Hepatocyte (in vitro differentiated cells): Measurements from ENCODE around the gene SULT6B1.

Source experiments
- EZH2 ChIP-seq: fragments of 200-600 bp; sonication (generic); IDR thresholded peaks from 2 replicates; pipeline ENCODE4 v1.6.1; 2016; ENCODE audit warnings: antibody characterized with exemption, mild to moderate bottlenecking, borderline replicate concordance
- EZH2phosphoT487 ChIP-seq: fragments of 200-600 bp; sonication (generic); IDR thresholded peaks from one replicate; pipeline ENCODE4 v1.6.1; 2018; ENCODE audit warnings: antibody characterized with exemption, mild to moderate bottlenecking, low read depth, moderate library complexity; ENCODE audit not compliant: unreplicated experiment, severe bottlenecking
- TF ChIP-seq, protein P1 (sequence below): fragments of 200-600 bp; sonication (generic); IDR thresholded peaks from 2 replicates; pipeline ENCODE4 v1.5.1; 2016; ENCODE audit warnings: antibody characterized with exemption, mild to moderate bottlenecking; ENCODE audit not compliant: poor library complexity

DNA sequence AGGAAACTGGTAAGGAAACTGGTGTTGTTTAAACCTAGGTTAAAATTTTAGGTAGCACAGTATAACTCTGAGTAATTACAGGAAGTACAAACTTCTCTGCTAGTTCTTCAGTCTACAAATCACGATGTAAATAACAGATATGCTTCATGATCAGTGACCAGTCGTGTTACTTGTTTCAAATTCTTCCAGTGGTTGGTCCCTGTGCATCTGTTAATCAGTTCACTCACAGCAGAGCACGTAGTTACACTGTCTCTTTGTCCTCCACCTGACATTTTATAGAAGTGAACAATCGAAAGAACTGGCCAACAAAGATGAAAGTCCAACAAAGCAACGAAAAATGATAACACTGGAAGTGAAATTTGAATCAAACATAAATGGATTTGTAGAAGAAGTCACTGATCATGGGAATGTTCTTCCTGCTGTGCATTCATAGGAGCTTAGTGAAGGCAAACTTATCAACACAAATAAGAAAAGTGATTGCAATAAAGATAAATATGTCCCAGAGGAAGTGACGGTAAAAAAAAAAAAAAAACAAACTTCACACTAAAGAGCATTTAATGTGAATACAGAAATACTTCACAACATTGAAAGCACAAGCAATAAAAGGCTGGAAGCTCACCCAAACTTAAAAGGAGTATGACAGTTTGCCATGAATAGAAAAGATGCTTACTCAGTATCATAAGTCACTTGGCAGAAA, 38.7 kb downstream of the SULT6B1 start:
- TF ChIP-seq, protein P1, sequence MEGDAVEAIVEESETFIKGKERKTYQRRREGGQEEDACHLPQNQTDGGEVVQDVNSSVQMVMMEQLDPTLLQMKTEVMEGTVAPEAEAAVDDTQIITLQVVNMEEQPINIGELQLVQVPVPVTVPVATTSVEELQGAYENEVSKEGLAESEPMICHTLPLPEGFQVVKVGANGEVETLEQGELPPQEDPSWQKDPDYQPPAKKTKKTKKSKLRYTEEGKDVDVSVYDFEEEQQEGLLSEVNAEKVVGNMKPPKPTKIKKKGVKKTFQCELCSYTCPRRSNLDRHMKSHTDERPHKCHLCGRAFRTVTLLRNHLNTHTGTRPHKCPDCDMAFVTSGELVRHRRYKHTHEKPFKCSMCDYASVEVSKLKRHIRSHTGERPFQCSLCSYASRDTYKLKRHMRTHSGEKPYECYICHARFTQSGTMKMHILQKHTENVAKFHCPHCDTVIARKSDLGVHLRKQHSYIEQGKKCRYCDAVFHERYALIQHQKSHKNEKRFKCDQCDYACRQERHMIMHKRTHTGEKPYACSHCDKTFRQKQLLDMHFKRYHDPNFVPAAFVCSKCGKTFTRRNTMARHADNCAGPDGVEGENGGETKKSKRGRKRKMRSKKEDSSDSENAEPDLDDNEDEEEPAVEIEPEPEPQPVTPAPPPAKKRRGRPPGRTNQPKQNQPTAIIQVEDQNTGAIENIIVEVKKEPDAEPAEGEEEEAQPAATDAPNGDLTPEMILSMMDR = no peak
- TF ChIP-seq EZH2 (no peak), EZH2phosphoT487 (no peak)
